Measurements from ENCODE around the gene TSPAN31.

DNA sequence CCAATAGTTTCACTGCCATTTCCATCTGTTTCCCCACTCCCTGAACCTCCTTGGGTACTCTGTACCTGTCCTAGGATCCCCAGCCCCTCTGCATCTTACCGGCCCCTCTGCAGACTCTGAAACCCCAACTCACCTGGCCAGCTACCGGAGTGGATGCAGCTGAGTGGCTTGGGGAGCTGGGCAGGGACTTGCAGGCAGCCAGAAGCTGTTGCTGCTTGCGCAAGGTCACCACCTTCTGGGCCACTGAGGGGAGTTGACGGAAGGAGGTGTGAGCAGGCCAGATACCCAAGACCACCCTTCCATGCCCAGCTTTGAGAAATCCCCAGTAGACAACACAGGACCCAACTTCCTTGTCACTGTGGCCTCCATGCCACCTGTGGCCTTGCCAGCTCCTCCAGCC is 12.6 kb upstream of the TSPAN31 start:
- TF ChIP-seq, protein P1, sequence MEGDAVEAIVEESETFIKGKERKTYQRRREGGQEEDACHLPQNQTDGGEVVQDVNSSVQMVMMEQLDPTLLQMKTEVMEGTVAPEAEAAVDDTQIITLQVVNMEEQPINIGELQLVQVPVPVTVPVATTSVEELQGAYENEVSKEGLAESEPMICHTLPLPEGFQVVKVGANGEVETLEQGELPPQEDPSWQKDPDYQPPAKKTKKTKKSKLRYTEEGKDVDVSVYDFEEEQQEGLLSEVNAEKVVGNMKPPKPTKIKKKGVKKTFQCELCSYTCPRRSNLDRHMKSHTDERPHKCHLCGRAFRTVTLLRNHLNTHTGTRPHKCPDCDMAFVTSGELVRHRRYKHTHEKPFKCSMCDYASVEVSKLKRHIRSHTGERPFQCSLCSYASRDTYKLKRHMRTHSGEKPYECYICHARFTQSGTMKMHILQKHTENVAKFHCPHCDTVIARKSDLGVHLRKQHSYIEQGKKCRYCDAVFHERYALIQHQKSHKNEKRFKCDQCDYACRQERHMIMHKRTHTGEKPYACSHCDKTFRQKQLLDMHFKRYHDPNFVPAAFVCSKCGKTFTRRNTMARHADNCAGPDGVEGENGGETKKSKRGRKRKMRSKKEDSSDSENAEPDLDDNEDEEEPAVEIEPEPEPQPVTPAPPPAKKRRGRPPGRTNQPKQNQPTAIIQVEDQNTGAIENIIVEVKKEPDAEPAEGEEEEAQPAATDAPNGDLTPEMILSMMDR (IDR thresholded peaks at IDR 0.05; ENCODE audit: borderline replicate concordance, extremely low read depth, low read length, poor library complexity, severe bottlenecking): no peak
- TF ChIP-seq EZH2 (IDR thresholded peaks at IDR 0.05; ENCODE audit: borderline replicate concordance, low read depth, low read length, severe bottlenecking): no peak

All from DND-41 (cell line).